ENCODE results near the gene CTNNA3.

Gene CTNNA3

DNA sequence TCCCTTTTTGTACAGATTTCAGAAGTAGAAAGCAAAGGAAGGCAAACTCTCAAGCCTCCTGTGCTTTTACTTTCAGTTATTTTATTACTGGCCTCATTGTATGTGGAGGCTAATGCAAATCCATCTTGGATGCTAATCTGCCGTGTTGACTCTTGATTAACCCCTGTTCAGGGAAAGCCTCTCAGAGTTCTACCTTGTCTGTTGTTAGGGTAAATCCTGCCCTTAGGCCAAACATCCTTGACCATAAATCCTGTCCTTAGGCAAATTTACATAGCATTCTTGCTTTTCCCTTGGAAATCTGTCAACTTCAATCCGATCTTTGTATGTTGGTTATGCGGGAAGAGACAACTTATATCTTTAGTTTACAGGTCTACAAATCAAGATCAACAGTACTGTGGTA, 1480.1 kb downstream of the CTNNA3 start (continued):
- TF ChIP-seq, protein P1, sequence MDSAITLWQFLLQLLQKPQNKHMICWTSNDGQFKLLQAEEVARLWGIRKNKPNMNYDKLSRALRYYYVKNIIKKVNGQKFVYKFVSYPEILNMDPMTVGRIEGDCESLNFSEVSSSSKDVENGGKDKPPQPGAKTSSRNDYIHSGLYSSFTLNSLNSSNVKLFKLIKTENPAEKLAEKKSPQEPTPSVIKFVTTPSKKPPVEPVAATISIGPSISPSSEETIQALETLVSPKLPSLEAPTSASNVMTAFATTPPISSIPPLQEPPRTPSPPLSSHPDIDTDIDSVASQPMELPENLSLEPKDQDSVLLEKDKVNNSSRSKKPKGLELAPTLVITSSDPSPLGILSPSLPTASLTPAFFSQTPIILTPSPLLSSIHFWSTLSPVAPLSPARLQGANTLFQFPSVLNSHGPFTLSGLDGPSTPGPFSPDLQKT (IDR thresholded peaks at IDR 0.05; ENCODE audit: borderline replicate concordance, low read depth, low read length): no peak
- no peak for TF ChIP-seq ZNF16 (tag by site-specific recombination; IDR thresholded peaks at IDR 0.05; ENCODE audit: low read depth)
- TF ChIP-seq, protein P2, sequence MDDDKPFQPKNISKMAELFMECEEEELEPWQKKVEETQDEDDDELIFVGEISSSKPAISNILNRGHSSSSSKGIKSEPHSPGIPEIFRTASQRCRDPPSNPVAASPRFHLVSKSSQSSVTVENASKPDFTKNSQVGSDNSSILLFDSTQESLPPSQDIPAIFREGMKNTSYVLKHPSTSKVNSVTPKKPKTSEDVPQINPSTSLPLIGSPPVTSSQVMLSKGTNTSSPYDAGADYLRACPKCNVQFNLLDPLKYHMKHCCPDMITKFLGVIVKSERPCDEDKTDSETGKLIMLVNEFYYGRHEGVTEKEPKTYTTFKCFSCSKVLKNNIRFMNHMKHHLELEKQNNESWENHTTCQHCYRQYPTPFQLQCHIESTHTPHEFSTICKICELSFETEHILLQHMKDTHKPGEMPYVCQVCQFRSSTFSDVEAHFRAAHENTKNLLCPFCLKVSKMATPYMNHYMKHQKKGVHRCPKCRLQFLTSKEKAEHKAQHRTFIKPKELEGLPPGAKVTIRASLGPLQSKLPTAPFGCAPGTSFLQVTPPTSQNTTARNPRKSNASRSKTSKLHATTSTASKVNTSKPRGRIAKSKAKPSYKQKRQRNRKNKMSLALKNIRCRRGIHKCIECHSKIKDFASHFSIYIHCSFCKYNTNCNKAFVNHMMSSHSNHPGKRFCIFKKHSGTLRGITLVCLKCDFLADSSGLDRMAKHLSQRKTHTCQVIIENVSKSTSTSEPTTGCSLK (tag by site-specific recombination; IDR thresholded peaks at IDR 0.05): no peak
- TF ChIP-seq ZNF132 (tag by site-specific recombination; IDR thresholded peaks at IDR 0.05; ENCODE audit: borderline replicate concordance): no peak
- no peak for TF ChIP-seq ZSCAN16 (tag by site-specific recombination; IDR thresholded peaks at IDR 0.05)
- no peak for TF ChIP-seq ZNF10 (tag by site-specific recombination; IDR thresholded peaks at IDR 0.05)
- TF ChIP-seq ZNF629 (tag by site-specific recombination; IDR thresholded peaks at IDR 0.05): no peak

DNA sequence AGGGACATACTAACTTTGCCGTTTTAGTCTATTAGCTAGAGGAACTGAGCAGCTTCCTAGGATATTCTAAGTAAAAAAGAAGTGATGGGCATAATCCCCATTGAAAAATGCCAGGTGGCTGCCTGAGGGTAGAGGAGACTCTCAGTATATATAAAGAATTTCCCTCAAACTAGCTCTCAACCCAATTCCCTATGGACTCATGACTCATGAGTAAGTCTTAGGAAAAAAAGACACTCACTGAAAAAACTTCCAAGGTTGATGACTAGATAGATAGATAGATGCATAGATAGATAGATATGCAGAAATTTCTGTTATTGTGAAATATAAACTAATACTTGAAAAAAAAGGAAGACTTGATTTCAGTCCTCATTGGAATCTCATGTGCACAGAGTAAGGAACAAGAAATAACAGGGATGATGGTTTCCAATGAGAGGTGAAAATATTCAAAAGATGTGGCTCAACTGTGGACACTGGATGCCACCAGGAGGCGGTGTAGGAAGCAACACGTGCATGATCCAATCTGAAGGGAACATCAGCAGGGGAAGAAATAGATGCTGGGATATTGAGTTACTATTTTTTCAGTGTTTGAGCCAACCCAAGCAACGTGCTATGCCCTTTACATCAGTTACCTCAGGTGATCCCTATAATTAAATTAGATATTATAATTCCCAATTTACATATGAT, 1481.1 kb downstream of the CTNNA3 start:
- ChIA-PET CTCF (no interaction called here), POLR2A (no interaction called here)
- Histone ChIP-seq H3K36me3 (ENCODE audit: control insufficient read depth in 2 of 2, insufficient read depth in 1 of 2, low read length in 2 of 2) (no peaks in the 10 kb centered on the region), H3K27ac (ENCODE audit: extremely low read depth, low read depth, low read length) (no peak overlapping the region), H3K4me3 (ENCODE audit: low read depth, low read length) (no peak overlapping the region), H3K4me1 (ENCODE audit: control insufficient read depth, insufficient read depth, low read length) (no peaks in the 10 kb centered on the region), H3K9me3 (ENCODE audit: control insufficient read depth, insufficient read depth, low read depth, low read length) (no peaks in the 10 kb centered on the region)
- TF ChIP-seq ZNF132 (tag by site-specific recombination; IDR thresholded peaks at IDR 0.05; ENCODE audit: borderline replicate concordance) (no peak), ZNF837 (tag by site-specific recombination; IDR thresholded peaks at IDR 0.05) (no peak)

DNA sequence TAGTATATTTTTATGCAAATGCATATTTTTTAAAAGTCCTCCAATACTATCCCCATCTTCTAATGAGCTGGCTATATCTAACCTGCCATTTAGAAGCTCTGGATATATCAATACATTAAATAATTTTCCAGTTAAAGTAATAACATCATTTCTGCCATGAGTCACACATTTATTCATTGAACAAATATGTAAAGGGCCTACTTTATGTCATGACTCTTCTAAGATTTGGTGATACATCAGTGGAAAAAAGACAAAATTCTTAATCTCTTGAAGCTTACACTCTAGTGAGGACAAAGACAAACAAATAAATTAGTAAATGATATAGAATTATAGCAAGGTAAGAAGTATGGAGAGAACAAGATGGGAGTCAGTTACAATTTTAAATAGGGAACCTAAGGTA, 1487.0 kb downstream of the CTNNA3 start:
- Histone ChIP-seq H3K9me3 (ENCODE audit: control insufficient read depth, insufficient read depth, low read depth, low read length) (no peaks in the 10 kb centered on the region), H3K4me3 (ENCODE audit: low read depth, low read length) (no peak overlapping the region), H3K4me1 (ENCODE audit: control insufficient read depth, insufficient read depth, low read length) (no peaks in the 10 kb centered on the region), H3K27ac (ENCODE audit: extremely low read depth, low read depth, low read length) (no peak overlapping the region), H3K36me3 (ENCODE audit: control insufficient read depth in 2 of 2, insufficient read depth in 1 of 2, low read length in 2 of 2) (no peaks in the 10 kb centered on the region)
- ChIA-PET CTCF (interaction anchor here (0.7 kb wide), 1 partner anchor 498 kb away, joined by 3 read pairs; no protein-coding TSS in a partner anchor), POLR2A (no interaction called here)
- TF ChIP-seq ZNF211 (tag by site-specific recombination; IDR thresholded peaks at IDR 0.05; ENCODE audit: low read depth): no peak
- no peak for TF ChIP-seq ZNF623 (tag by site-specific recombination; IDR thresholded peaks at IDR 0.05)
- no peak for TF ChIP-seq ZNF174 (tag by site-specific recombination; IDR thresholded peaks at IDR 0.05)
- TF ChIP-seq ZNF221 (tag by site-specific recombination; IDR thresholded peaks at IDR 0.05; ENCODE audit: borderline replicate concordance): no peak
- no peak for TF ChIP-seq ZNF664 (tag by site-specific recombination; IDR thresholded peaks at IDR 0.05)
- no peak for TF ChIP-seq ZNF140 (tag by site-specific recombination; IDR thresholded peaks at IDR 0.05)
- TF ChIP-seq ZNF654 (tag by site-specific recombination; IDR thresholded peaks at IDR 0.05; ENCODE audit: low read depth): no peak
- no peak for TF ChIP-seq ZNF394 (tag by site-specific recombination; IDR thresholded peaks at IDR 0.05; ENCODE audit: borderline replicate concordance)
- TF ChIP-seq, protein P3, sequence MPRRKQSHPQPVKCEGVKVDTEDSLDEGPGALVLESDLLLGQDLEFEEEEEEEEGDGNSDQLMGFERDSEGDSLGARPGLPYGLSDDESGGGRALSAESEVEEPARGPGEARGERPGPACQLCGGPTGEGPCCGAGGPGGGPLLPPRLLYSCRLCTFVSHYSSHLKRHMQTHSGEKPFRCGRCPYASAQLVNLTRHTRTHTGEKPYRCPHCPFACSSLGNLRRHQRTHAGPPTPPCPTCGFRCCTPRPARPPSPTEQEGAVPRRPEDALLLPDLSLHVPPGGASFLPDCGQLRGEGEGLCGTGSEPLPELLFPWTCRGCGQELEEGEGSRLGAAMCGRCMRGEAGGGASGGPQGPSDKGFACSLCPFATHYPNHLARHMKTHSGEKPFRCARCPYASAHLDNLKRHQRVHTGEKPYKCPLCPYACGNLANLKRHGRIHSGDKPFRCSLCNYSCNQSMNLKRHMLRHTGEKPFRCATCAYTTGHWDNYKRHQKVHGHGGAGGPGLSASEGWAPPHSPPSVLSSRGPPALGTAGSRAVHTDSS (tag by site-specific recombination; IDR thresholded peaks at IDR 0.05): no peak
- TF ChIP-seq HOXC10 (CRISPR knock-in tag; IDR thresholded peaks at IDR 0.05): no peak
- TF ChIP-seq, protein P4, sequence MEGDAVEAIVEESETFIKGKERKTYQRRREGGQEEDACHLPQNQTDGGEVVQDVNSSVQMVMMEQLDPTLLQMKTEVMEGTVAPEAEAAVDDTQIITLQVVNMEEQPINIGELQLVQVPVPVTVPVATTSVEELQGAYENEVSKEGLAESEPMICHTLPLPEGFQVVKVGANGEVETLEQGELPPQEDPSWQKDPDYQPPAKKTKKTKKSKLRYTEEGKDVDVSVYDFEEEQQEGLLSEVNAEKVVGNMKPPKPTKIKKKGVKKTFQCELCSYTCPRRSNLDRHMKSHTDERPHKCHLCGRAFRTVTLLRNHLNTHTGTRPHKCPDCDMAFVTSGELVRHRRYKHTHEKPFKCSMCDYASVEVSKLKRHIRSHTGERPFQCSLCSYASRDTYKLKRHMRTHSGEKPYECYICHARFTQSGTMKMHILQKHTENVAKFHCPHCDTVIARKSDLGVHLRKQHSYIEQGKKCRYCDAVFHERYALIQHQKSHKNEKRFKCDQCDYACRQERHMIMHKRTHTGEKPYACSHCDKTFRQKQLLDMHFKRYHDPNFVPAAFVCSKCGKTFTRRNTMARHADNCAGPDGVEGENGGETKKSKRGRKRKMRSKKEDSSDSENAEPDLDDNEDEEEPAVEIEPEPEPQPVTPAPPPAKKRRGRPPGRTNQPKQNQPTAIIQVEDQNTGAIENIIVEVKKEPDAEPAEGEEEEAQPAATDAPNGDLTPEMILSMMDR (tag by site-specific recombination; IDR thresholded peaks at IDR 0.05): no peak
- no peak for TF ChIP-seq ZBTB7A (tag by site-specific recombination; IDR thresholded peaks at IDR 0.05; ENCODE audit: low read depth)
- TF ChIP-seq, protein P5, sequence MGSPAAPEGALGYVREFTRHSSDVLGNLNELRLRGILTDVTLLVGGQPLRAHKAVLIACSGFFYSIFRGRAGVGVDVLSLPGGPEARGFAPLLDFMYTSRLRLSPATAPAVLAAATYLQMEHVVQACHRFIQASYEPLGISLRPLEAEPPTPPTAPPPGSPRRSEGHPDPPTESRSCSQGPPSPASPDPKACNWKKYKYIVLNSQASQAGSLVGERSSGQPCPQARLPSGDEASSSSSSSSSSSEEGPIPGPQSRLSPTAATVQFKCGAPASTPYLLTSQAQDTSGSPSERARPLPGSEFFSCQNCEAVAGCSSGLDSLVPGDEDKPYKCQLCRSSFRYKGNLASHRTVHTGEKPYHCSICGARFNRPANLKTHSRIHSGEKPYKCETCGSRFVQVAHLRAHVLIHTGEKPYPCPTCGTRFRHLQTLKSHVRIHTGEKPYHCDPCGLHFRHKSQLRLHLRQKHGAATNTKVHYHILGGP (tag by site-specific recombination; IDR thresholded peaks at IDR 0.05): no peak
